SK-N-SH (cell line): ENCODE data around the gene S100A10. TPM values are rescaled to one million over a fixed set of nuclear protein-coding genes. Genes with fewer than 3 reads are reported as not detected.
A peak's percentile ranks its signal among the peaks of the same experiment; 100 is the strongest.

Experiments used
- CTCF ChIA-PET: fragments of 300-600, 350-600 bp; formaldehyde crosslinking; extraction: SDS; loops from one replicate; lab custom pipeline; 2021; lab: Yijun Ruan, JAX
- POLR2A ChIA-PET: fragments of 350-600 bp; sonication (Branson Sonifier 250); formaldehyde crosslinking; extraction: SDS; loops from one replicate; lab custom pipeline; 2020; ENCODE audit warnings: antibody characterized with exemption, inconsistent platforms; lab: Yijun Ruan, JAX
- DNase-seq: peaks from one replicate; pipeline ENCODE4 v3.0.0; 2012
- H2AFZ ChIP-seq: fragments of 200-600 bp; sonication (generic); 2 replicates; pipeline ENCODE4 v1.8.1; 2016; ENCODE audit warnings: antibody characterized with exemption, mild to moderate bottlenecking, low read depth
- H3F3A ChIP-seq: fragments of 200-600 bp; sonication (generic); replicated peaks from 2 replicates; pipeline ENCODE3; 2016; ENCODE audit warnings: antibody characterized with exemption, mild to moderate bottlenecking; ENCODE audit not compliant: insufficient read depth
- H3K27ac ChIP-seq, 2 experiments: fragments of 200-500 bp in 1 of 2; fragments of 200-600 bp in 1 of 2; sonication (Bioruptor generic) in 1 of 2; sonication (generic), shearing (Covaris generic) in 1 of 2; 2 replicates each; pipeline versions ENCODE4 v1.5.1 to v1.6.1; 2014 to 2016; ENCODE audit warnings: low read depth in 2 of 2, inconsistent platforms in 1 of 2, low read length in 1 of 2, mild to moderate bottlenecking in 1 of 2, mixed read lengths in 1 of 2
- H3K27me3 ChIP-seq: fragments of 200-600 bp; sonication (generic), shearing (Covaris generic); 2 replicates; pipeline ENCODE4 v1.6.1; 2016; ENCODE audit warnings: mixed run types; ENCODE audit not compliant: insufficient read depth
- H3K36me3 ChIP-seq, 2 experiments: fragments of 200-500 bp in 1 of 2; fragments of 200-600 bp in 1 of 2; sonication (Bioruptor generic) in 1 of 2; sonication (generic) in 1 of 2; replicated peaks in 1 of 2; 2 replicates each; pipeline versions ENCODE3 to v1.5.1; 2014 to 2016; ENCODE audit warnings: low read length in 1 of 2, mild to moderate bottlenecking in 1 of 2; ENCODE audit not compliant: insufficient read depth in 2 of 2, control insufficient read depth in 1 of 2
- H3K4me1 ChIP-seq, 2 experiments: fragments of 200-500 bp in 1 of 2; fragments of 200-600 bp in 1 of 2; sonication (Bioruptor generic) in 1 of 2; sonication (generic), shearing (Covaris generic) in 1 of 2; 2 replicates each; pipeline versions ENCODE4 v1.5.1 to v1.6.1; 2014 to 2016; ENCODE audit warnings: low read depth in 1 of 2, low read length in 1 of 2, mixed run types in 1 of 2; ENCODE audit not compliant: insufficient read depth in 2 of 2, control insufficient read depth in 1 of 2
- H3K4me2 ChIP-seq: fragments of 200-600 bp; sonication (generic), shearing (Covaris generic); 2 replicates; pipeline ENCODE4 v1.6.1; 2017; ENCODE audit warnings: mixed run types
- H3K4me3 ChIP-seq, 2 experiments: fragments of 200-500 bp in 1 of 2; fragments of 200-600 bp in 1 of 2; sonication (Bioruptor generic) in 1 of 2; sonication (generic), shearing (Covaris generic) in 1 of 2; 2 replicates each; pipeline versions ENCODE4 v1.5.1 to v1.8.1; 2014 to 2016; ENCODE audit warnings: low read depth in 2 of 2, inconsistent platforms in 1 of 2, low read length in 1 of 2, mild to moderate bottlenecking in 1 of 2, mixed read lengths in 1 of 2, moderate library complexity in 1 of 2
- H3K79me2 ChIP-seq: fragments of 200-600 bp; sonication (generic); 2 replicates; pipeline ENCODE4 v1.8.1; 2017; ENCODE audit warnings: mild to moderate bottlenecking; ENCODE audit not compliant: insufficient read depth
- H3K9ac ChIP-seq: fragments of 200-600 bp; sonication (generic); 2 replicates; pipeline ENCODE4 v1.6.1; 2017; ENCODE audit warnings: mixed run types
- H3K9me2 ChIP-seq: fragments of 200-600 bp; sonication (generic); 2 replicates; pipeline ENCODE4 v1.6.1; 2017; ENCODE audit warnings: mixed run types
- H3K9me3 ChIP-seq: fragments of 200-600 bp; sonication (generic); 2 replicates; pipeline ENCODE4 v1.6.1; 2017; ENCODE audit warnings: mixed run types, mild to moderate bottlenecking, moderate library complexity
- H4K20me1 ChIP-seq: fragments of 200-600 bp; sonication (generic); 2 replicates; pipeline ENCODE4 v1.6.1; 2017; ENCODE audit warnings: mild to moderate bottlenecking, mixed run types; ENCODE audit not compliant: insufficient read depth
- CHD2 ChIP-seq: fragments of 150-350 bp; IDR thresholded peaks from 2 replicates; pipeline ENCODE4 v1.6.1; 2018; ENCODE audit warnings: low read length; ENCODE audit not compliant: partially characterized antibody
- CTCF ChIP-seq: fragments of 200-600 bp; sonication (generic); IDR thresholded peaks from 2 replicates; pipeline ENCODE4 v1.6.1; 2017; ENCODE audit warnings: antibody characterized with exemption, mild to moderate bottlenecking, moderate library complexity
- EP300 ChIP-seq, 2 experiments: IDR thresholded peaks; 2 replicates each; pipeline versions ENCODE4 v1.4.0 to v1.6.1; 2012; ENCODE audit warnings: borderline replicate concordance in 1 of 2, low read depth in 1 of 2, low read length in 1 of 2
- EZH2phosphoT487 ChIP-seq: fragments of 200-600 bp; sonication (generic); IDR thresholded peaks from 2 replicates; pipeline ENCODE4 v1.6.1; 2017; ENCODE audit warnings: low read depth, mixed run types, mild to moderate bottlenecking, antibody characterized with exemption, moderate library complexity, borderline replicate concordance
- FOXJ3 ChIP-seq: sonication (generic); formaldehyde crosslinking; IDR thresholded peaks from 2 replicates; pipeline ENCODE4 v1.5.1; 2020; ENCODE audit warnings: mild to moderate bottlenecking, missing genetic modification reagents
- GATA2 ChIP-seq: sonication (generic); formaldehyde crosslinking; IDR thresholded peaks from 2 replicates; pipeline ENCODE4 v1.5.0; 2020; ENCODE audit warnings: mild to moderate bottlenecking, missing genetic modification reagents
- IRF3 ChIP-seq: fragments of 150-350 bp; IDR thresholded peaks from 2 replicates; pipeline ENCODE4 v1.6.1; 2016; ENCODE audit warnings: mild to moderate bottlenecking, low read depth, low read length
- JUND ChIP-seq: IDR thresholded peaks from 2 replicates; pipeline ENCODE4 v1.4.0; 2012
- MAX ChIP-seq: IDR thresholded peaks from 2 replicates; pipeline ENCODE4 v1.4.0; 2012; ENCODE audit warnings: low read depth
- MEF2A ChIP-seq: IDR thresholded peaks from 2 replicates; pipeline ENCODE4 v1.4.0; 2012; ENCODE audit warnings: low read depth, borderline replicate concordance
- MXI1 ChIP-seq: IDR thresholded peaks from 2 replicates; pipeline ENCODE4 v1.6.1; 2012; ENCODE audit warnings: mild to moderate bottlenecking, low read depth, low read length, improper control_type of control experiment
- RAD21 ChIP-seq: IDR thresholded peaks from 2 replicates; pipeline ENCODE4 v1.6.1; 2012; ENCODE audit warnings: mild to moderate bottlenecking, low read length
- RCOR1 ChIP-seq: fragments of 150-350 bp; IDR thresholded peaks from 2 replicates; pipeline ENCODE4 v1.6.1; 2017; ENCODE audit warnings: antibody characterized with exemption, low read length
- RXRA ChIP-seq: IDR thresholded peaks from 2 replicates; pipeline ENCODE4 v1.4.0; 2012; ENCODE audit warnings: low read depth, mild to moderate bottlenecking, borderline replicate concordance
- USF2 ChIP-seq: fragments of 150-350 bp; IDR thresholded peaks from 2 replicates; pipeline ENCODE4 v1.6.1; 2017; ENCODE audit warnings: antibody characterized with exemption, low read length, low read depth, borderline replicate concordance
- YY1 ChIP-seq: IDR thresholded peaks from 2 replicates; pipeline ENCODE4 v1.4.0; 2012; ENCODE audit warnings: low read depth, mild to moderate bottlenecking
- ZBTB33 ChIP-seq: IDR thresholded peaks from 2 replicates; pipeline ENCODE4 v1.4.0; 2012; ENCODE audit warnings: low read depth, borderline replicate concordance
- WGBS: methylation state at CpG from one replicate; pipeline ENCODE4 v1.1.6; 2017; ENCODE audit warnings: low lambda C conversion rate; 5-methylcytosine and 5-hydroxymethylcytosine counted together
- polyA plus RNA-seq, 3 experiments: library from polyadenylated mRNA; depleted of rRNA; stranded (reverse); fragments of >200 nt; gene quantifications; 2 replicates each; pipeline ENCODE4 v1.2.3, GENCODE V29; 2012

Gene S100A10
- polyA plus RNA-seq, 1 of the 3 experiments (the other 2 are of a cell fraction), result 161 TPM

GRCh38 chr1:151977662-151978230 lies 15.9 kb downstream of the S100A10 start:
- Histone ChIP-seq H3K27me3 (no peaks in the 10 kb centered on the region), H4K20me1 (no peaks in the 10 kb centered on the region), H3K9me3 (no peaks in the 10 kb centered on the region), H3K9ac (no peak overlapping the region), H3K27ac (peak overlapping the region in 1 of 2 experiments; percentile 54; a peak in 2 of 4 replicates), H3K79me2 (no peaks in the 10 kb centered on the region), H3K4me2 (no peak overlapping the region), H3K4me1 (peaks cover 4 to 28% of the 10 kb centered on the region in 2 experiments), H3K4me3 (no peak overlapping the region), H2AFZ (no peak overlapping the region), H3F3A (peaks cover 39% of the 10 kb centered on the region), H3K36me3 (peaks cover 13 to 21% of the 10 kb centered on the region in 2 experiments), H3K9me2 (no peaks in the 10 kb centered on the region)
- ChIA-PET POLR2A (no interaction called here), CTCF (interaction anchor here (1.3 to 7.8 kb wide), 3 partner anchors 24 to 54 kb away, joined by 3 to 40 read pairs (median 4); no protein-coding TSS in a partner anchor)
- DNase-seq, result no peak
- TF ChIP-seq CTCF (no peak), RXRA (no peak), EP300 (IDR thresholded peaks at IDR 0.05; ENCODE audit: borderline replicate concordance in 1 of 2, low read depth in 1 of 2, low read length in 1 of 2) (no peak), ZBTB33 (no peak), IRF3 (no peak), FOXJ3 (CRISPR knock-in tag) (no peak), JUND (no peak), MEF2A (no peak), EZH2phosphoT487 (no peak), CHD2 (no peak), YY1 (no peak), RCOR1 (no peak), GATA2 (CRISPR knock-in tag) (no peak), USF2 (no peak), MXI1 (no peak), MAX (no peak), RAD21 (no peak)
- 47% methylated on average over 5 of the region's 5 CpGs for WGBS
